Endodermal cell (in vitro differentiated cells): ENCODE data around the gene SNPH. TPM values are rescaled to one million over a fixed set of nuclear protein-coding genes. Genes with fewer than 3 reads are reported as not detected.

ENCODE experiments used
- DNase-seq: peaks from one replicate; pipeline ENCODE4 v3.0.0-alpha.2; 2017
- H3K27ac ChIP-seq: 2 replicates; pipeline ENCODE4 v1.5.1; 2013; ENCODE audit warnings: mild to moderate bottlenecking, low read depth, low read length, moderate library complexity
- H3K27me3 ChIP-seq: 2 replicates; pipeline ENCODE4 v1.6.1; 2013; ENCODE audit warnings: mild to moderate bottlenecking, low read length, moderate library complexity; ENCODE audit not compliant: insufficient read depth, control insufficient read depth, poor library complexity, severe bottlenecking
- H3K36me3 ChIP-seq: 2 replicates; pipeline ENCODE4 v1.7.0; 2013; ENCODE audit warnings: mild to moderate bottlenecking, low read length, moderate library complexity; ENCODE audit not compliant: control insufficient read depth, insufficient read depth
- H3K4me1 ChIP-seq: one replicate; pipeline ENCODE4 v1.7.0; 2013; ENCODE audit warnings: low read length; ENCODE audit not compliant: control insufficient read depth, insufficient read depth
- H3K4me3 ChIP-seq: 2 replicates; pipeline ENCODE4 v1.5.1; 2013; ENCODE audit warnings: mild to moderate bottlenecking, low read length, moderate library complexity
- H3K9ac ChIP-seq: 2 replicates; pipeline ENCODE4 v1.6.1; 2013; ENCODE audit warnings: mild to moderate bottlenecking, low read length, moderate library complexity; ENCODE audit not compliant: poor library complexity, severe bottlenecking; ENCODE audit errors: extremely low read depth
- H3K9me3 ChIP-seq: 2 replicates; pipeline ENCODE4 v1.6.1; 2013; ENCODE audit warnings: mild to moderate bottlenecking, low read length, moderate library complexity; ENCODE audit not compliant: control insufficient read depth
- H3K27ac Mint-ChIP-seq: 2 replicates; pipeline ENCODE4 v1.8.0; 2020; ENCODE audit warnings: mixed read lengths
- H3K27me3 Mint-ChIP-seq: 2 replicates; pipeline ENCODE4 v1.8.0; 2021; ENCODE audit warnings: mild to moderate bottlenecking, mixed read lengths; ENCODE audit not compliant: insufficient read depth
- H3K36me3 Mint-ChIP-seq: 2 replicates; pipeline ENCODE4 v1.8.0; 2020; ENCODE audit warnings: low read depth, mixed read lengths
- H3K4me1 Mint-ChIP-seq: 2 replicates; pipeline ENCODE4 v1.8.0; 2020; ENCODE audit warnings: mixed read lengths
- H3K4me3 Mint-ChIP-seq: 2 replicates; pipeline ENCODE4 v1.8.0; 2020; ENCODE audit warnings: mild to moderate bottlenecking, moderate library complexity, mixed read lengths
- H3K9me3 Mint-ChIP-seq: 2 replicates; pipeline ENCODE4 v1.8.0; 2020; ENCODE audit warnings: mild to moderate bottlenecking, mixed read lengths
- CTCF ChIP-seq: fragments of 200-600 bp; sonication (generic); conservative IDR thresholded peaks from 2 replicates; pipeline ENCODE4 v1.5.0; 2021; ENCODE audit warnings: antibody characterized with exemption, mild to moderate bottlenecking
- WGBS, 2 experiments: methylation state at CpG; one replicate each; pipeline versions ENCODE4 v1.1.5 to v1.1.7; 2013; ENCODE audit warnings: missing lambda C conversion rate in 2 of 2, mixed read lengths in 1 of 2; ENCODE audit not compliant: insufficient coverage in 1 of 2, insufficient read length in 1 of 2; 5-methylcytosine and 5-hydroxymethylcytosine counted together
- total RNA-seq, 2 donors: library from RNA; stranded (reverse); fragmentation: NEBNext Ultra II Directional in 1 of 2; extraction: Animal tissue kit (Norgen Biotek cat#: 25700) in 1 of 2; gene quantifications; 2 replicates in 1 of 2; 3 replicates in 1 of 2; pipeline ENCODE4 v1.2.1, GENCODE V29; 2021

SNPH gene
- total RNA-seq, 2 donors from 2014 or later, result 2.2 to 4.9 TPM

- 96 to 97% methylated on average over 4 to 9 of the region's 9 CpGs for WGBS, 2 experiments
- no peak overlapping the region for H3K9ac ChIP-seq
- H3K4me3 Mint-ChIP-seq, result no peak overlapping the region
- H3K27ac ChIP-seq, result no peak overlapping the region
- H3K27ac Mint-ChIP-seq, result no peak overlapping the region
- H3K36me3 Mint-ChIP-seq, result peaks cover 66% of the 10 kb centered on the region
- no peaks in the 10 kb centered on the region for H3K9me3 ChIP-seq
- H3K36me3 ChIP-seq, result peaks cover 50% of the 10 kb centered on the region
- no peak for DNase-seq
- TF ChIP-seq CTCF, result no peak
- H3K4me1 Mint-ChIP-seq, result no peaks in the 10 kb centered on the region
- no peaks in the 10 kb centered on the region for H3K9me3 Mint-ChIP-seq
- no peaks in the 10 kb centered on the region for H3K4me1 ChIP-seq
- no peak overlapping the region for H3K4me3 ChIP-seq
- H3K27me3 Mint-ChIP-seq, result no peaks in the 10 kb centered on the region
- H3K27me3 ChIP-seq, result no peaks in the 10 kb centered on the region
Observed at GRCh38 chr20:1357921-1358671, 92.0 kb downstream of the SNPH start.

Other genes with a start within 250 kb of the SNPH start
- 10 to 100 TPM; 72.5 to 84.7 TPM for gene PSMF1, start 147.7 kb upstream of the SNPH start, total RNA-seq
- gene TMEM74B, start 81.3 kb upstream of the SNPH start, total RNA-seq, result 1 to 10 TPM; 3.1 to 4.3 TPM
- gene C20orf202, start 62.8 kb upstream of the SNPH start, total RNA-seq, result not detected
- 1 to 10 TPM in 1 of 2 donors, not detected in 1; 1.4 TPM for gene RAD21L1, start 40.2 kb upstream of the SNPH start, total RNA-seq
- 1 to 10 TPM; 1.5 to 5.1 TPM for gene SDCBP2, start 62.8 kb downstream of the SNPH start, total RNA-seq
- 100 to 1,000 TPM; 181 to 185 TPM for gene FKBP1A, start 126.8 kb downstream of the SNPH start, total RNA-seq
- 100 to 1,000 TPM in 1 of 2 donors, 10 to 100 TPM in 1; 90.9 to 117 TPM for gene NSFL1C, start 200.6 kb downstream of the SNPH start, total RNA-seq
- not detected for gene SIRPB2, start 225.1 kb downstream of the SNPH start, total RNA-seq